Thyroid gland (tissue), 4 donors: Measurements from ENCODE around the gene RNF103.

Experiments used
- POLR2A ChIP-seq, 2 donors: fragments of 450-650 bp; IDR thresholded peaks; one replicate each; pipeline ENCODE4 v1.6.1; 2017; ENCODE audit warnings: antibody characterized with exemption in 2 of 2, mild to moderate bottlenecking in 2 of 2, moderate library complexity in 1 of 2
- TF ChIP-seq, protein P1 (sequence below), 6 experiments: fragments of 200-600 bp in 3 of 6; fragments of 450-650 bp in 3 of 6; sonication (generic) in 3 of 6; IDR thresholded peaks; one replicate each; pipeline ENCODE4 v1.5.1; 2016 to 2019; ENCODE audit warnings: antibody characterized with exemption in 6 of 6, mild to moderate bottlenecking in 2 of 6, inconsistent platforms in 1 of 6, moderate library complexity in 1 of 6

DNA sequence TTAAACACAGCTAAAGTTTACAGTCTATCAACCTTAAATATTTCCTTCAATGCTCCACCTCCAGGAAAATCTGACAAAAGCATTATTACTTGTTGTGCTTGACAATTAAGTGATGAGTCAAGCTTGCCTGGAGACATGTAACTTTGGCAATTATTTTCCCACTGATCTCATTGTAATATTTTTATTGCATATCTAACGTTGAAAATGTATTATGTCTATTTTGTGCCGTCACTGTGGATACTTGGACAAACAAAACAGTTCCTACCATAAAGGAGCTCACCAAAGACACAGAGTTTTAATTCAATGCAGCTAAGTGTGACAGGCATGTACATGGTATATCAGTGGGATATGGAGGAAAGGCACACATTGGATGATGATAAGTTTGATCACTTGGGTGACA lies 24.7 kb downstream of the RNF103 start:
- TF ChIP-seq, protein P1, sequence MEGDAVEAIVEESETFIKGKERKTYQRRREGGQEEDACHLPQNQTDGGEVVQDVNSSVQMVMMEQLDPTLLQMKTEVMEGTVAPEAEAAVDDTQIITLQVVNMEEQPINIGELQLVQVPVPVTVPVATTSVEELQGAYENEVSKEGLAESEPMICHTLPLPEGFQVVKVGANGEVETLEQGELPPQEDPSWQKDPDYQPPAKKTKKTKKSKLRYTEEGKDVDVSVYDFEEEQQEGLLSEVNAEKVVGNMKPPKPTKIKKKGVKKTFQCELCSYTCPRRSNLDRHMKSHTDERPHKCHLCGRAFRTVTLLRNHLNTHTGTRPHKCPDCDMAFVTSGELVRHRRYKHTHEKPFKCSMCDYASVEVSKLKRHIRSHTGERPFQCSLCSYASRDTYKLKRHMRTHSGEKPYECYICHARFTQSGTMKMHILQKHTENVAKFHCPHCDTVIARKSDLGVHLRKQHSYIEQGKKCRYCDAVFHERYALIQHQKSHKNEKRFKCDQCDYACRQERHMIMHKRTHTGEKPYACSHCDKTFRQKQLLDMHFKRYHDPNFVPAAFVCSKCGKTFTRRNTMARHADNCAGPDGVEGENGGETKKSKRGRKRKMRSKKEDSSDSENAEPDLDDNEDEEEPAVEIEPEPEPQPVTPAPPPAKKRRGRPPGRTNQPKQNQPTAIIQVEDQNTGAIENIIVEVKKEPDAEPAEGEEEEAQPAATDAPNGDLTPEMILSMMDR (IDR thresholded peaks at IDR 0.05): no peak
- TF ChIP-seq POLR2A (IDR thresholded peaks at IDR 0.05): no peak
